Measurements from ENCODE around the gene MAP4.

Gene MAP4

GRCh38 chr3:47859956-47860605 lies 156.1 kb downstream of the MAP4 start:
- DNase-seq (ENCODE audit: low read depth): no peak

- no peak for DNase-seq (ENCODE audit: low read depth)
These were observed 159.1 kb downstream of the MAP4 start for GRCh38 chr3:47857151-47857550.

- no peak for DNase-seq (ENCODE audit: low read depth)
These were observed 159.5 kb downstream of the MAP4 start for GRCh38 chr3:47856669-47857068.

- no peak for DNase-seq (ENCODE audit: low read depth)
These were observed 160.5 kb downstream of the MAP4 start for GRCh38 chr3:47855461-47856383.

GRCh38 chr3:47854720-47855455 lies 161.3 kb downstream of the MAP4 start:
- no peak for DNase-seq (ENCODE audit: low read depth)

GRCh38 chr3:47854267-47854666 lies 161.9 kb downstream of the MAP4 start:
- DNase-seq (ENCODE audit: low read depth): no peak

GRCh38 chr3:47852604-47853602 lies 163.3 kb downstream of the MAP4 start:
- DNase-seq (ENCODE audit: low read depth): no peak

GRCh38 chr3:47851888-47852603 lies 164.2 kb downstream of the MAP4 start:
- no peak for DNase-seq (ENCODE audit: low read depth)

- no peak for DNase-seq (ENCODE audit: low read depth)
These were observed 165.4 kb downstream of the MAP4 start for GRCh38 chr3:47850564-47851410.

- DNase-seq (ENCODE audit: low read depth): no peak
These were observed 166.3 kb downstream of the MAP4 start for GRCh38 chr3:47849699-47850563.

- DNase-seq (ENCODE audit: low read depth): no peak
These were observed 167.0 kb downstream of the MAP4 start for GRCh38 chr3:47849186-47849698.

GRCh38 chr3:47848599-47849117 lies 167.6 kb downstream of the MAP4 start:
- no peak for DNase-seq (ENCODE audit: low read depth)

GRCh38 chr3:47847801-47848518 lies 168.3 kb downstream of the MAP4 start:
- no peak for DNase-seq (ENCODE audit: low read depth)

- no peak for DNase-seq (ENCODE audit: low read depth)
These were observed 169.0 kb downstream of the MAP4 start for GRCh38 chr3:47847260-47847659.

GRCh38 chr3:47846880-47847248 lies 169.4 kb downstream of the MAP4 start:
- DNase-seq (ENCODE audit: low read depth): no peak

- no peak for DNase-seq (ENCODE audit: low read depth)
These were observed 169.9 kb downstream of the MAP4 start for GRCh38 chr3:47846186-47846879.

- no peak for DNase-seq (ENCODE audit: low read depth)
These were observed 174.3 kb downstream of the MAP4 start for GRCh38 chr3:47841786-47842349.
